ENCODE measurements around the gene MCTP2.

MCTP2 gene

DNA sequence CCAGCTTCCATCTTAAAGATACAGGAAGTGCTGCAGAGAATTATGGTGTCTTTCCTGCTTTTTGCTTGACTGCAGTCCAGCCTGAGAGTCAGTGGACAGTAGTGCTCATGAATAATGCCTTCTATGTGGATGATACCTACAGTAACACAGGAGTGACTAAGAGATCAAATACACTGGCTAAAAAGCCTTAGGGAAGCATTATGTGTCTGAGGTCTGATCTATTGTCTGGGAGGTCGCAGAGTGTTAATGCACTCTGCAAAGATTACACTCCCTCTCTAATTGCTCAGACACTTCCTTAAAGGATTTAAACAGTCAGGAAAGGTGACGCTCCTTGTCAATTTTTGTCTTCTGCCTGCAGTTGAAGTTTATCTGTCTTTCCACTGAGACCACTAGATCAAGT, 183.6 kb downstream of the MCTP2 start:
- TF ChIP-seq, protein P1, sequence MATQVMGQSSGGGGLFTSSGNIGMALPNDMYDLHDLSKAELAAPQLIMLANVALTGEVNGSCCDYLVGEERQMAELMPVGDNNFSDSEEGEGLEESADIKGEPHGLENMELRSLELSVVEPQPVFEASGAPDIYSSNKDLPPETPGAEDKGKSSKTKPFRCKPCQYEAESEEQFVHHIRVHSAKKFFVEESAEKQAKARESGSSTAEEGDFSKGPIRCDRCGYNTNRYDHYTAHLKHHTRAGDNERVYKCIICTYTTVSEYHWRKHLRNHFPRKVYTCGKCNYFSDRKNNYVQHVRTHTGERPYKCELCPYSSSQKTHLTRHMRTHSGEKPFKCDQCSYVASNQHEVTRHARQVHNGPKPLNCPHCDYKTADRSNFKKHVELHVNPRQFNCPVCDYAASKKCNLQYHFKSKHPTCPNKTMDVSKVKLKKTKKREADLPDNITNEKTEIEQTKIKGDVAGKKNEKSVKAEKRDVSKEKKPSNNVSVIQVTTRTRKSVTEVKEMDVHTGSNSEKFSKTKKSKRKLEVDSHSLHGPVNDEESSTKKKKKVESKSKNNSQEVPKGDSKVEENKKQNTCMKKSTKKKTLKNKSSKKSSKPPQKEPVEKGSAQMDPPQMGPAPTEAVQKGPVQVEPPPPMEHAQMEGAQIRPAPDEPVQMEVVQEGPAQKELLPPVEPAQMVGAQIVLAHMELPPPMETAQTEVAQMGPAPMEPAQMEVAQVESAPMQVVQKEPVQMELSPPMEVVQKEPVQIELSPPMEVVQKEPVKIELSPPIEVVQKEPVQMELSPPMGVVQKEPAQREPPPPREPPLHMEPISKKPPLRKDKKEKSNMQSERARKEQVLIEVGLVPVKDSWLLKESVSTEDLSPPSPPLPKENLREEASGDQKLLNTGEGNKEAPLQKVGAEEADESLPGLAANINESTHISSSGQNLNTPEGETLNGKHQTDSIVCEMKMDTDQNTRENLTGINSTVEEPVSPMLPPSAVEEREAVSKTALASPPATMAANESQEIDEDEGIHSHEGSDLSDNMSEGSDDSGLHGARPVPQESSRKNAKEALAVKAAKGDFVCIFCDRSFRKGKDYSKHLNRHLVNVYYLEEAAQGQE (IDR thresholded peaks at IDR 0.05; ENCODE audit: insufficient read depth in 1 of 2, low read depth in 2 of 2, low read length in 2 of 2) = no peak
- TF ChIP-seq SIN3A (IDR thresholded peaks at IDR 0.05; ENCODE audit: borderline replicate concordance, insufficient read depth, low read length) (no peak), FOXP2 (optimal IDR thresholded peaks at IDR 0.05; ENCODE audit: borderline replicate concordance, extremely low read depth, extremely low read length, insufficient read depth) (no peak), POLR2AphosphoS5 (IDR thresholded peaks at IDR 0.05; ENCODE audit: low read depth, low read length) (no peak), TAF1 (IDR thresholded peaks at IDR 0.05; ENCODE audit: borderline replicate concordance, insufficient read depth, low read length) (no peak)

DNA sequence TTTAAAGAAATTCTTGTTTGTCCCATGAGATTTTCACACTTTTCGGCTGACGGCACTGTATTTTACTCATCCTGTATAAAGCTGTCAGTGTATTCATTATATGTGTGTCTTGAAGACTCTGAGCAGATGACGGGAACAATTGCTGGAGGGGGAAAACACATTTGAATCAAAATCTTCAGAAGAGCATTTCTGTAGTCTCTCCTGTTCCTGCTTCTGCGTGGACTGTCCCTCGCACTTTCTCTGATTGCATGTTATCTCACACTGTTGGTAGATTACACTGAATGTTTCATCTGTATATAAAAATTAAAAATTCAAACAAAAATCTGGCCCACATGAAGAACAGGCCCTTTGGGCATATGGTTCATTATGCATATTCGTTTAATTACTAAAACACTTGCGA, 184.9 kb downstream of the MCTP2 start:
- TF ChIP-seq TAF1 (IDR thresholded peaks at IDR 0.05; ENCODE audit: borderline replicate concordance, insufficient read depth, low read length) = no peak
- TF ChIP-seq FOXP2 (optimal IDR thresholded peaks at IDR 0.05; ENCODE audit: borderline replicate concordance, extremely low read depth, extremely low read length, insufficient read depth) = no peak
- no peak for TF ChIP-seq SIN3A (IDR thresholded peaks at IDR 0.05; ENCODE audit: borderline replicate concordance, insufficient read depth, low read length)
- TF ChIP-seq POLR2AphosphoS5 (IDR thresholded peaks at IDR 0.05; ENCODE audit: low read depth, low read length) = no peak
- TF ChIP-seq, protein P1 (IDR thresholded peaks at IDR 0.05; ENCODE audit: insufficient read depth in 1 of 2, low read depth in 2 of 2, low read length in 2 of 2) = no peak

DNA sequence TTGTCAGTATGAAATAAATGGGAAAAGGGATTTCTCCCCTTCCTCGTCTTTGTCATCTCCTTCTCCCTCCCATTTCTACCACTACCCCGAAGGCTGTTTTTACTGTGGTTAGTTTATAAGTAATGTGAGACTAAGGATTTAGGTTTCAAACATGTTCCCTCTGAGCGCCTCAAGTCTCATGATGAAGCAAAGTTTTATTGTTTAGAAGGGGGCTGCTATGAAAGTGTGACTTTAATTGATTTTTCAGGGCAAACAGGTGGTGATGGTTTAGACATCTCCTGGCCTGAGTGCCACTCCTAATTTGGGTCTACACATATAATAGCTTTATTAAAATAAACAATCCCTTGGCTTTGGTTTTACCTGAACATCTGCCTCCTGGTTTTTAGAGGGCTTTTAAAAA, 185.5 kb downstream of the MCTP2 start:
- TF ChIP-seq TAF1 (IDR thresholded peaks at IDR 0.05; ENCODE audit: borderline replicate concordance, insufficient read depth, low read length) (no peak), POLR2AphosphoS5 (IDR thresholded peaks at IDR 0.05; ENCODE audit: low read depth, low read length) (no peak), SIN3A (IDR thresholded peaks at IDR 0.05; ENCODE audit: borderline replicate concordance, insufficient read depth, low read length) (no peak), FOXP2 (optimal IDR thresholded peaks at IDR 0.05; ENCODE audit: borderline replicate concordance, extremely low read depth, extremely low read length, insufficient read depth) (no peak)
- TF ChIP-seq, protein P1 (IDR thresholded peaks at IDR 0.05; ENCODE audit: insufficient read depth in 1 of 2, low read depth in 2 of 2, low read length in 2 of 2) = no peak

DNA sequence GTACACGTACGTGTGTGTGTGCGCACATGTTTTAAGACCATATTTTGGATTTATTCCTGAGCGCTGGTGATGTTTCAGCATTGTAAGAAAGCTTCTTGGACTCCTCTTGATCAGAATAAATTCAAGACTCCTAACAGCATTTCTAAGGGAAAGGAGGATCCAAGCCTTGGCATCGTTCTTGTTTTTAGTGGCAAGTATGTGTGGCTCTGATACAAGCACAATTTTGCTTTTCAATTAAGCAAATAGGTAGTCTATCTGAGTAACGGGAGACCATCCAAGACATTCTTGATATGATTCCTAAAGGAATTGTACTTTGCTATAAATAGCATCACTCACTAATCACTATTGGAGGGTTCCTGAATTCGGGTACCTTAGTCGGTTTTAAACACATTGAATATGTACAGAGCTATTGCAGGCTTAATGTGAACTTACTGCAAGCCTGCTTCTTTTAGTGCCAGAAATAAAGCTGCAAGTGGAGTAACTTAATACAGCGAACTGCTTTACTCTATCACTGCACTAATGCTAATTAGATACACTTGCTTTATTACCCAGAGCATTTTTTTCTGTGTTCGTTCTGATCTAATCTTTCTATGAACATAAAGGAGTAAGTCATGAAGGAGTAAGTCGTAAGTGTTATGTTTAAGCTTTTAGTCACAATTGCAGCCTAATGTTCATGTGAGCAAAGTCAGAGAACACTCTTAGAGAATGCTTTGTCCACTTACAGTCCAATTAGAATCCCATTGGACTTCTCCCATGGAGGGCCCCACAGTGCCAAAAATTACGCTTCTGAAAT, 186.3 kb downstream of the MCTP2 start:
- TF ChIP-seq SIN3A (IDR thresholded peaks at IDR 0.05; ENCODE audit: borderline replicate concordance, insufficient read depth, low read length) = no peak
- TF ChIP-seq, protein P1 (IDR thresholded peaks at IDR 0.05; ENCODE audit: insufficient read depth in 1 of 2, low read depth in 2 of 2, low read length in 2 of 2) = no peak
- no peak for TF ChIP-seq TAF1 (IDR thresholded peaks at IDR 0.05; ENCODE audit: borderline replicate concordance, insufficient read depth, low read length)
- no peak for TF ChIP-seq FOXP2 (optimal IDR thresholded peaks at IDR 0.05; ENCODE audit: borderline replicate concordance, extremely low read depth, extremely low read length, insufficient read depth)
- TF ChIP-seq POLR2AphosphoS5 (IDR thresholded peaks at IDR 0.05; ENCODE audit: low read depth, low read length) = no peak
